Stimulated activated CD8-positive, alpha-beta memory T cell treated with anti-CD3 and anti-CD28 coated beads, Interleukin-15, amount 100 ng/mL, for 4 hours (primary cell): ENCODE data around the gene MAGI1.

Experiments
- DNase-seq, 2 donors: peaks; one replicate each; pipeline ENCODE4 v3.0.0-alpha.2; 2020; ENCODE audit warnings: low read depth in 2 of 2

The MAGI1 gene

DNA sequence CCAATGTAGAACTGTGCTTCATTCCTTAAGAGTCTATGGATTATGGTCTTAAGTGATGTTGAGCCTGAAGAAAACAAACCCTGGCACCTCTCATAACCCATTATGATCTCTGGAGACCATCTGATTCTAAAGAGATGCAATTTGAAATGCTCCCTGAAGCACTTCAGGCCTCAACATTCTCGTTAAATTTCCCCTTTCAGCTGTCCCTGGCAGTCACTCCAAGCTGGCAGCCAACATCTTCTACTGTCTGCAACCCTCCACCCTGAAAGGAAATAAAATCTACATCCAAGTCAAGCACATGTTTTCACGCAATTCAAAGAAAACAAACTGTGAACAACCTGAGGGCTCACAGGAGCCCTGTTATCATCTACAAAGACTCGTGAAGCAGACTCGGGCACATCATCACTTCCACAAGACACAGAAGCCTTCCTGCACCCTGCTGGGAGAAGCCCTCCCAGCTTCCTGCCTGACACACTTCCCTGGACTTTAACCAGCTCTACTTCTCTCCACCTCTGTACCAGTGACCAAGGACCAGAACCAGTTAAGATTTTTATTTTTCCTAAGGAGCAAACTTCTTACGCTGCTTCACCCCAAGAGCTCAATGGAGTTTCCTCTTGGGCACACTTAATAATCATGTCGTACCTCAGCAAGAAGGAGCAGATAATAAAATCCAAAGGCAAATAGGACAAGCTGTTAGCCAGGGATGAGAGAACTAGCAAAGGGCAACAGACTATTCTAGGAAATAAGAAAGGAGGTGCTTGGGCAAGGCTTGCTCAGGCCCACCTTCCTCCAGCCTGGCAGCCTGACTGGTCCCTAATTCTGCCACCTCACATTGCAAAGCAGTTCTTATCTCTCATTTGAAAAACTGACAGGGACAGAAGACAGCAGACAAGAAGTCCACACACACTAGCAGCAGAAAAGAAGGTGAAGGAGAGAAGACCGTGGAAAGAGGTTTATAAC is 67.1 kb downstream of the MAGI1 start:
- DNase-seq: no peak

DNA sequence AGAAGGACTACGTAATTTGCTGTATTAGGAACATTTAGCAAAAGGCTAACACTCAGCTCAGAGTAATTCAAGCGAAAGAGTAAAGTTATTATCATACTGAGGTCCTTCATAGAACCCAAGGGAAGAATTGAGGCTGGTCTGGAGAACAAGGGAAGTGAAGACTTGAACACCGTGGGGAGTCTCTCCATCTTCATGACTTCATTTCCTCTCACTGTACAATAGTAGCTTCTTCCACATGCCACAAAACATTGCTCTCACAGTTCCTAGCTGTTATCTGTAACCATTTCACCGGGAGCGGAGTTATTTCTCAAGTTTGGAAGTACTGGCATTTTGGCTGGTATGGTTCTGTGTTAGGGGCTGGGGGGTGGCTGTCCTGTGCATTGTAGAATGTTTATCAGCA is 69.7 kb downstream of the MAGI1 start:
- no peak for DNase-seq

DNA sequence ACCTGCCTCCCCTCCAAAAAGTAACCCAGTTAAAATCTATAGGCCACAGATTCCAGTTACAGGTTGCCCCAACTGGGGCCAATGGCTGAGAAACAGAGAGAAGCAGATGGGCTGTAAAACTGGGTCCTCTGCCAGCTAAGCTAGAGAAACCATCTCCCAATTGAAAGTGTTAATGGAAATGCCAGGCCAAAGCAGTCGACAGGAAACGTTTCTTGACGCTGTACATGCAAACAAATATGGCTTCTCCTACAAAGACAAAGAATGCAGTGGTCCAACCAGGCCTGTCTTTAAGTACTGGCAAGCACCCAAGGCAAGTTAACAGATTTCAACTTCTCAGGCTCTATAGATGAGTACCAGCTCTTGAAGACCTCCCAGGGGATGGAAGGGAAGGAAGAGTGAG is 71.3 kb downstream of the MAGI1 start:
- no peak for DNase-seq

DNA sequence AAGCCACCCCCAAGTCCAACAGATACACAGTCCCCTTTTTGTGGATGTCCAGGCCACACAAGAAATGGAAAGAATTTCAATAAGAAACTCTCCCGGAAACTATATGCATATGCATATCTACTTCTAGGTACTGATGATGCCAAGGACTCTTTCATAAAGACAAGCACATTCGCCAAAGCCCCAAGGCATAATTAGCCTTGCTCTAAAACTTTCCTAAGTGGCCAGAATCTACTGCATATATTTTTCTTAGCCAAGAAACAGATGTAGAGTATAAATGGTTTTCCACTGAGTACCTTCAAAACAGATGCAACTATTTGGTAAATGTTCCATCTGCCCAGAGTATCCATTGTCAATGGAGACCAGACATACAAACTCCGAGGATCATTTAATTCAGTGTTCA is 73.9 kb downstream of the MAGI1 start:
- DNase-seq: no peak

DNA sequence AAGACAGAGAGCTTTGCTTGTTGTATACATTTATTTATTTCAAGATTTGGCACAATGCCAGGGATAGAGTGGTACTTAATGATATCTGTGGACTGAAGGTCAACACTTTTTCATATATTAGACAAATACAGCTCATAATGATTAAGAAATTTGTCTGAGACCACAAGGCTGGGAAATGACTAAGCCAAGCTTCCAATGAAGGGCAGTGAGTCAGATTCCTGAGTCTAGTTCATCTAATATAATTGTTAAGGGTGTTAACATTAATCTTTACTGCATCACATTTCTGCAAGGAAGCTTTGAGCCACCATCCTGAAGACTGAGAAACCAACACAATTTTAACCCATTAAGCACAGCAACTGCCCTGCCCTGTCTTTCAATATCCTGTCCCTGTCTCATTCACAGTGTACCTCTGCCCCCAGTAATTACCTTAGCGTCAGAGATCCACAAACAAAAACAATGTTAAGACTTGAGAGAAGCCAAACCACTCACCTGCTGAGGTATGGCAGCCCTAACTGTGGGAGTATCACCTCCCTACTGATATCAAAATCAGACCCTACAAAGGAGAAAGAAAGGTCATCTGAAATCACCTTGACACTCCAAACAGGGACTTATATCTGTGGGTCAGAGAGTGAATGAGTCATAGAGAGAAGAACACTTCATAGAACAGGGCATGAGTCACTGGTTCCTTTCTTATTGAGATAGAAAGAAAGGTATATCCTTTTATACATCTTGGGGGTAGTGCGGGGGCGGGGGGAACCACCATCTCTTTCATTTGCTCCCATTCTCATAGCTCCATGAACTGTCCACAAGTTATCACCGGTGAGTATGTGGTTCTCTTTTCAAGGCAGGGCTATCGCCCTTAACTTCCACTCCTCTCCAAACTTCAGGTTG is 74.7 kb downstream of the MAGI1 start:
- no peak for DNase-seq

DNA sequence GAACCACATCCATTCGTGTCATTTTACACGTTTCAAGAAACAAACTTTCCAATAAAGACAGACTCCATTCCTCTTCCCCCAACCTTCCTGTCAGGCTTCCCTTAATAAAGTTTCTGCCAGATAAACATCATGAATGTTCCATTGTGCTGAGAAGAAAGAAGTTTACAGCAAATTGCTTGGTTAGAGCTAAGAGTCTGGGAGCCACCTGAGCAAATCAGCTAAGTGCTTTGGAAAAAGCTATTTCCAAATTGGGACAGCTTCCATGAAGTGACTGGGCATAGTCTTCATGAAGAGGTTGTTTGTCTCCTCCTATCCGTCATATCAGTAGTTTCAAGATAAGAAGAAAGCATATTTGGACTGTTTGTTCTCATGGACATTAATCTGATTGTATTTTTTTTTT is 77.0 kb downstream of the MAGI1 start:
- no peak for DNase-seq

DNA sequence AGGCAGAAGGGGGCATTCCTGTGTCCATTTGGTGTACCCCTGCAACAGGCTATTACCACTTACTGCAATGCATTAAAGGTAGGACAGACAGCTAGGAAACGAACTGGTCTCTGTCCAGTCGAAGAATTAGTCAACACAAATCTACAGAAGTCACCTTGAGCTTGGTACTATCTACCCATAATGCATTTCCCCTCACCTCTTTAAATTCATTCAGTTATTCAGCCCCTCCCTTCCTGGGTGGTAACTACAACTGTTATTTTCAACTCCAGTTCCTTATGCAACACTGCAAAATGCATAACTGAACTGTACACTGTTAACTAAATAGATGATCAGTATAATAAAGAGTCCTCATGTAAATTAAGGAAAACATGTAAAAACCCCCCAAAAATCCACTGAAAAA is 77.6 kb downstream of the MAGI1 start:
- DNase-seq: no peak

DNA sequence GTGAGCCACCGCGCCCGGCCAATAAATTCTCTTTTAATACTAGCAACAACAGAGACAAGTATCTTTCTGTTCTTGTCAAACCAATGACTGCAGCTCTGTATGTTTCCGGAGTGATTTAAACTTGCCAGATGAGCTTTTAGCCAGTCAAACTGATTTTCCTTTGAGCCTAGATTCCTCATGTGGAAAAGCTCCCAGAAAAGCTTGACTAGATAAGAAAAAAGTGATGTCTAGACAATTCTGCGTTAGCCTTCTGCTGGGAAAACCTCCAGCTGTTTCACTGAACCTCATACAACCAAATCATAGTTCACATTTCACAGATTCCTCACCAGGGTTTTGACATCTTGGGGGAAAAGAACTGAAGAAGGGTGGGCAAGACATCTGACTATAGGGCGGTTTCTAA is 78.6 kb downstream of the MAGI1 start:
- no peak for DNase-seq

DNA sequence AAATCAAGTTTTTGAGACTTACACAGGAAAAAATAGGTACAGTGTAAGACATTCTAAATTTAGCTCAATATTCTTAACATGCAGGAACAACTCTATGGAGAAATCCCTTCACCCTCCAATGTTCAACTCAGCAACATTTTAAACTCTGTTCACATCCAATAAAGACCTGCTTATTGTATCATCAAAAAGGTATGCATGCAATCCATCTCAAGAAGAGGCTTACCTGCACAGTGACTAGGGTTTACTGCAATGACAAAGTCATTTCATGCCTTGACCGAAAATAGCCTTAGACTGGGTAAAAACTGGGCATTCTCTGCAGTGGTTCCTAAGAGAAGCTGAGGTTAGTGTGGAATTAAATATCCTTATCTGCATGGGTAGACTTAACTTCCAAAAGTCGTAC is 80.5 kb downstream of the MAGI1 start:
- no peak for DNase-seq

DNA sequence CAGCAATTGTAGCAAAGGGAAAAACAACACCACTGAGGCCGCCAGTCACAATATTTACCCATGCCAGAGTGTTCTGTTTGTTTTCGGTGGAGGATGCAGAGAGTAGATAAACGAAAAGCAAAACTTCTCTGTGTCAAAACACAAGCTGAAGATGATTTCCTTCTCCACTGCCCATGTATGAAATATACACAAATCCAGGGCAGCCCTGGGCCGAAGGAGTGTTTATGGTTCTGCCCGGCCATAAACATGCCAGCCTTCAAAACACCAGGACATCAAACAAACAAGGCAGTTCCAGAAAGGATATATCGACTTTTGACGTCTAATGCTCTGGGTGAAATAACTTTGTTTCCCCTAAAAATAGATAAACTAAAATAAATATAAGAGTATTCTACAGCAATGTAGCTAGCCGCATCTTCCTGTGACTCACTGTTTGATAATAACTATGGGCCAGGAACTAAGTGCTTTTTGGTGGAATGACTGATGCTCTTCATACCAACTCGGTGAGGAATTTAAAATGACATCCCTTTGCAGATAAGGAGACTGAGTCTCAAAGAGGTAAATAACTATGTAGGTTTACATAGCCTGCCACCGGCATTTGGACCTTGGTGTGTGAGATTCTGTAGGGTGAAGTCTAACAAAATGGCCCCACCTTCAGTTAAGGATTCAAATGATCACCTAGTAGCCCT is 82.8 kb downstream of the MAGI1 start:
- DNase-seq: no peak

DNA sequence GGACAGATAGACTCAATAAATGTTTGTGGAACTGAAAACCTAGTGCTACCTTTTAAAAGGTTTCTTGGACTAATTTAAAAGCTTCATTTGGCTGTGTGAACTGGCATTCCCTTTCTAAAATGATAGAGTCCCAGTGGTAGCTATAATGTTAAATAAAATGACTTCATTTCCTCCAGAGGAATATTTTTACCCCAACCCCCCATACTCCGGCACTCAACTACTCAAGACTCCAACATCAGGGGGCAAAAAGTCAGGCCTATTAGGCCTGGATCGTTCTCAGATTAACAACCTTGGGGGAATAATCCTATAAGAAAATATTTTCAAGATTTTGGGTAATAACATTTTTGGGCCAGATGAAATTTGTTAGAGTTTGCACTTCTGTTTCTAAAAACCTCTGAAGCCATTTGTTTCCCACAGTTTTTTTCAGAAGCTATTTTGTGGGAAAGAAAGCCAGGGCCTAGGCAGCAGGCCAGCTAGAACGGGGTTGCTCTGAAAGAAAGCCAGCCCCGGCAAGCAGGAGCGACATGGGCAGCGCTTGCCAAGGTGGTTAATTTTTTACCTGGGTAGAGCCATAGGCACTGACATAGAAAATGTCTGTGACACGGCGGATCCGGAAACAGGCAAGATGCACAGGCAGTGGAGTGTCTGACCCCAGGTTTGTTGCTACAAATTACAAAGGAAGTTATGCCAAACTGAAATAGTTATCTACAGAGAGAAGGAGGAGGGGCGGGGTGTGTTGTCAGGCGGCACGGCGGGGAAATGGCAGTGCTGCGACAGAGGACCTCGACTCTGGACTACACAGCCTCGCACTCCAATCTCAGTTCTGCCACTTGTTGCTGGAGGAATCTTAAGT is 84.6 kb downstream of the MAGI1 start:
- no peak for DNase-seq

DNA sequence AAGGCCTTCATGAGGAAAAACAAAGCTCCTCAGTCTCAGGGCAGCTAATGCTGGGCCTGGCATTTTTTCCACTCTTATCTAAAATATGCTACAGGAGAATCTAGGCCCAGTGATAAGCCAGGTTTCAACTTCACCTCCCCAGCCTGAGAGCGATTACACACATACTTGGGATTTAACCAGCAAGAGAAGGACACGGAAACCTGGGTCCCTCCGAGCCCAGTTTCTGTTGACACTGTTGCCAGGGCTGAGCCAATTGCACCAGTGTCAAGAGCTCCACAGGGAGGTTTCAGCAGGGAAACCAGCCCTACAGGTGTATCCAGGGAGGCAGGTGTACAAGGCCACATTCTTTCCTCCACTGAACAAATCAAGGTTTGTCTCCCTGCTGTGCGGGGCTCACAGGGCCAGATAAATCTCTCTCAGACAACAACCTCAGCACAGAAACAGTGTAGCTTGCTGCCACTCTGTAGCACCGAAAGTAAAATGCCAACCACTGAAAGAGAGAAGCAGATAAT is 85.4 kb downstream of the MAGI1 start:
- no peak for DNase-seq

DNA sequence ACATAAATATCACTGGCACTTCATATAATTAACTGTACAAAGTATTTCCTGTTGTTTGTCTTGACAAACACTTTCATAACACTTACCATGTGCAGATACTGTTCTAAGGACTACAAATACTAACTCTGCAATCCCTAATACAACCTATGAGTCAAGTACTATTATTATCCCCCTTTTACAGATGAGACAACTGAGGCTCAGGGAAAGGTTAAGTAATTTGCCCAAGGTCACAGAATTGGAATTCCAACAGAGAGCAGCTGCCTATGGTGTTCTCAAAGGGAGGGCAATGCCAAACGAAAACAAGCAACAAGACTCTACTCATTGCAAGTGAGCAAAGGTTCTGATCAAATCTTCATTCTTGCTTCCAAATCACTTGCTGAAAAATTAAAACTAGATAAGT is 85.9 kb downstream of the MAGI1 start:
- no peak for DNase-seq

DNA sequence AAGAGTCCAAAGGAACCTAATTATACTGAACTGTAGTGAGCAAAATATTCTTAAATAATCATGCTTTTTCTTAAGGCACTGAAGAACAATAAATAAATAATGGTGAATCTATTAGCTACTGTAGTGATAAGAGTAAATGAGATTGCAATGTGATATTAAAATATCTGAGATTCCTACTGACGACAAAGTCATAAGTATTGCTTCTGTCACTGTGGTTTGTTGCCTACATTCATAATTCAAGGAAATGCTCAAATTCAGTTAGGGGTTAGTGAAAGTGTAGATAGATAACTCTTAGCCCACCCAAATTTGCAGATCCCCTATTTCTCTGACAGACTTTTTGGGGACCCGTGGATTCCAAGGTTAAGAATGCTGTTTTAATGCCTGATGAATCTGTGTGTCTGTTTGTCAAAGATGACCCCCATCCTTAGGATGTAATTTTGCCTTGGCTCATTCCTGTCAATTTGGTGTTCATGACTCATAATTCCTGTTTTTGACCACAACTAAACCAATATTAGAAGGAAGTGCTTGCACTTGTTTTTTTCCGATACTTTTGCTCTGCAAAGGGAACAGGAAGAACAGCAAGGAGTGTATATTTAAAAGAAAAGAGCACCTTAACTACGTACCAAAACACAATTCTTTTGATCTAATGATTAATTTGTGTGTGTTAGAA is 86.7 kb downstream of the MAGI1 start:
- no peak for DNase-seq

DNA sequence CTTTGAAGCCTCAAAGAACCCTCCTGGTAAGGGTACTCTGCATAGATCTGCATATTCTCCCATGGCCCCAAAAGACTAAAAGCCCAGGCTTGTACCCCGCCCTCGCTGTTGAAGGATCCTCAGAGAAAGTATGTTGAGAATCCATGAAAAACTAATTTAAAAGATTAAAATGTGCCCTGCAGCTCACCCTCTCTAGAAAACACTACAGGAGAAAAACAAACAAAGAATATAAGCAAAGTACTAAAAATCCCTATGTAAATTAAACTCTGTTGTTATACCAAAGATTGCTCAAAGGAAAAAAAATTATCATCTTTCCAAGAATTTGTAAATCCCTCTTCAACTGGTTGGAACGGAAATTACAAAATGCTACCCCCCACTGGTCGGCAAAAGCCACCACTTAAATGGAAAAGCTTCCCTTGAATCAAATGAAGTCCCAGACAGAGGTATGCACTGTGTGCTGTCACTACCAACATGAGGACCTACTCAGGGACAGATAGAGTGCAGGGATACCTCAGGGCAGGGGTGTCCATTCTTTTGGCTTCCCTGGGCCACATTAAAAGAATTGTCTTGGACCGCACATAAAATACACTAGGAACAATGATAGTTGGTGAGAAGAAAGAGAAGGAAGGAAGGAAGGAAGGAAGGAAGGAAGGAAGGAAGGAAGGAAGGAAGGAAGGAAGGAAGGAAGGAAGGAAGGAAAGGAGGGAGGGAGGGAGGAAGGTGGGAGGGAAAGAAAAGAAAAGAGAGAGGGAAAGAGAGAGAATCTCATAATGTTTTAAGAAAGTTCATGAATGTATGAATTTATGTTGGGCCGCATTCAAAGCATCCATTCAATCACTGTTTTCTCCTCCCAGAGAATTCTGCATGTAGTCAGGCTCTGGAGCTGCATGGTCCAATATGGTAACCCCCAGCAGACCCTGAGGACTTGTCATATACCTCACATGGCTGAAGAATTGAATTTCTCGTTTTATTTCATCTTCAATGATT is 88.1 kb downstream of the MAGI1 start:
- no peak for DNase-seq

DNA sequence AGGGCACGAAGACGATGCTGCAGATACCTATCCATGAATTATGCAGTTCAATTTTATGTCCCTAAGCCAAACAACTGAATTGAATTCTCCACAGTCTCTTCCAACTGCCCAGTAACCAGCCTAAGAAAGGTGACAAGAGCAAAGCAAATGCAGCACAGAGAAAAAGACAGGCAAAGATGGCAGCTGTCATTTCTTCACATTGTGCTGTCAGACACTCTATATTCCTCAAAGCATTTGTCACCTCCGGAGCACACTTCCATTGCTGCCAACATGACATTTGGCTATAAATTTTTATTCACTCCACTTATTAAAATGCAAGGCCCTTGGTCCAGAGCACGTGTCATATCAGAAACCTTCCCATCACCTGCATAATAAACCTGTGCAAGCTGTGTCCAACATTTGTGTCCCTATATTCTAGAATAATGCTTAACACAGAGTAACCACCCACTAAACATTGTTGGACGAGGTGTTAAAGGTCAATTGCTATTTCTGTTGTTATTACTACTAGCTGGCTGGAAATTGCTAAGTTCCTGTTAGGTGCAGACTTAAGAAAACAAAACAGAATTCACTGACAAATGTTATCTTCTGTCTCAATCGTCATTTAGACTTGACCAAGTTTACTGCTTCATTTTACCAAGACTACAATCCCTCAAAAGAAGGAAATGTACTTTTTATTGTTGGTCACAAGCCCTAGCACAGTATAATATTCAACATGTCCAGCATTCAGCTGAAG is 89.7 kb downstream of the MAGI1 start:
- no peak for DNase-seq

DNA sequence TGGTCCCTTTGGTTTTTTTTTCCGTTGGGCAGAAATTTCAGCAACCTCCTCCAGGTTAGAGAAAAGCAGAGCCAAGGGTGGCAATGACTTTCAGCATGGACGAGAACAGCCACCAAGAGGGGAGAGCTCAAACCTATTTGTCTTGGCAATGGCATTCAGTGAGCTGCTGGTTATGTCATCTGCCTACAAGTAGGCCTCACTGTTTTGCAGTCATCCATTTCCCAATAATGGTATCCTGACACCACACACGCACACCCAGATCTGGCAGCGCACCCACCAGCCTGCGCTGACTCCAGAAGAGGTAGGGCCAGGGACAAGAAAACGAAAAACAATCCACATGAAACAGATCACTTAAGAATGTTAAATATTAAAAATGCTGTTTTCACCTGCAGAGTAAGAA is 92.3 kb downstream of the MAGI1 start:
- no peak for DNase-seq

DNA sequence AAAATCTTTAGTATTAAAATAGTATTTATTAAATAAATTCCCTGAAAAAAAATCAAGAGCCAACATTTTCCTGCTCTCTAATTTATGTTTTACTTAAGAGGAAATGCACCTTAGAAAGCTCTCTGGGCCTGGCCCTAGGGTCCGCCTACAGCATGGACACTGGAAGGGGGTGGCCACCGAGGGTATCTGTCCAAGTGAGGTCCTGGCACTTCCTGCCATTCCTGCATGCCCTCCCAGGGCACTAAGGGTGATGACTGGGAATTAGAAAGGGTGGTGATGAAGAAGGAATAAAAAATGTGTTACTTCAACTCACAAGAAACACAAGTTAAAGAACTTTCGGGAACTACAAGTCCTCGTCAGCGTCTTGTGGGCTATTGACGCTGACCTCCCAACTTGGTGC is 92.8 kb downstream of the MAGI1 start:
- DNase-seq: no peak

DNA sequence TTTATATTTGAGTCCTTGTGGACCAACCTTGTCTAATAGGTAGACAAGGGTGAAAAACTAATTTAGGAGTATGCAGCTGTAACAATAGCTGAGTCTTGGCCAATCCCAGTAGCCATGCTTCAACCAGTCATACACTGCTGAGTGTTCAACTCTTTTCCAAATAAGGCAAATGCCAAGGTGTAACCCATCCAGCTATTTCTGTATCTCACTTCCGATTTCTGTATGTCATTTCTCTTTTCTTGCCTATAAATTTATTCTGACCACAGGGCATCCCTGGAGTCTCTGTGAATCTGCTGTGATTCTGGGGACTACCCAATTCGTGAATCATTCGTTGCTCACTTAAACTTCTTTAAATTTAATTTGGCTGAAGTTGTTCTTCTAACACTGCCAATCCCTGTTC is 93.2 kb downstream of the MAGI1 start:
- DNase-seq: no peak
